Colonic mucosa (tissue), 4 donors: ENCODE measurements around the gene HEBP2. TPM values are rescaled to one million over a fixed set of nuclear protein-coding genes. Genes with fewer than 3 reads are reported as not detected.

ENCODE experiments used
- DNase-seq: peaks from one replicate; pipeline ENCODE4 v3.0.0-alpha.2; 2020
- H3K27ac ChIP-seq: fragments of 200-600 bp; one replicate; pipeline ENCODE4 v1.8.0; 2021
- H3K27me3 ChIP-seq: fragments of 200-600 bp; one replicate; pipeline ENCODE4 v1.8.0; 2021
- H3K36me3 ChIP-seq: fragments of 200-600 bp; one replicate; pipeline ENCODE4 v1.8.0; 2021
- H3K4me1 ChIP-seq: fragments of 200-600 bp; one replicate; pipeline ENCODE4 v1.8.0; 2021; ENCODE audit warnings: mild to moderate bottlenecking
- H3K4me3 ChIP-seq: fragments of 200-600 bp; one replicate; pipeline ENCODE4 v1.8.0; 2021
- H3K9ac ChIP-seq, 2 donors: one replicate each; pipeline ENCODE4 v1.7.0; 2013; ENCODE audit warnings: control low read depth in 2 of 2, low read depth in 2 of 2, low read length in 2 of 2
- H3K9me3 ChIP-seq: fragments of 200-600 bp; one replicate; pipeline ENCODE4 v1.8.0; 2021
- CTCF ChIP-seq: fragments of 200-600 bp; IDR thresholded peaks from one replicate; pipeline ENCODE4 v1.8.0; 2022; ENCODE audit warnings: antibody characterized with exemption, mild to moderate bottlenecking
- intact Hi-C: fragments of 100-400 bp; cut with DNase I; formaldehyde crosslinking; loops from one replicate; pipeline ENCODE4 v1.14.1; 2022
- total RNA-seq, 2 donors: library from RNA; stranded (reverse); fragmentation: NEBNext Ultra II Directional in 1 of 2; extraction: Animal tissue kit (Norgen Biotek cat#: 25700) in 1 of 2; gene quantifications; one replicate each; pipeline ENCODE4 v1.2.1, GENCODE V29; 2021
- donor health status: healthy.
- donor health status: DM: no; HTN: no; CAD: no.
- donor health status: DM: no; HTN: no; CAD: no.

The HEBP2 gene
- total RNA-seq, 2 donors from 2014 or later: 82.3 to 93.6 TPM

- Histone ChIP-seq H3K36me3 (no peaks in the 10 kb centered on the region), H3K9me3 (no peaks in the 10 kb centered on the region), H3K4me1 (no peaks in the 10 kb centered on the region), H3K27me3 (no peaks in the 10 kb centered on the region), H3K4me3 (no peak overlapping the region), H3K9ac (no peak overlapping the region), H3K27ac (no peak overlapping the region)
- DNase-seq: no peak
- intact Hi-C loops: no loop called here
- no peak for TF ChIP-seq CTCF
Measured at GRCh38 chr6:138371720-138372119, 32.3 kb upstream of the HEBP2 start.

- Histone ChIP-seq H3K27me3 (no peaks in the 10 kb centered on the region), H3K9me3 (no peaks in the 10 kb centered on the region), H3K9ac (no peak overlapping the region), H3K4me1 (no peaks in the 10 kb centered on the region), H3K4me3 (no peak overlapping the region), H3K27ac (no peak overlapping the region), H3K36me3 (no peaks in the 10 kb centered on the region)
- TF ChIP-seq CTCF: no peak
- no peak for DNase-seq
- intact Hi-C loops: no loop called here
Measured at GRCh38 chr6:138372711-138373463, 31.1 kb upstream of the HEBP2 start.

GRCh38 chr6:138374230-138374629 lies 29.8 kb upstream of the HEBP2 start:
- intact Hi-C loops: no loop called here
- no peak overlapping the region for H3K9ac ChIP-seq
- H3K27me3 ChIP-seq: no peaks in the 10 kb centered on the region
- no peak for DNase-seq
- TF ChIP-seq CTCF: no peak
- H3K9me3 ChIP-seq: no peaks in the 10 kb centered on the region
- no peak overlapping the region for H3K4me3 ChIP-seq
- H3K27ac ChIP-seq: no peak overlapping the region
- H3K36me3 ChIP-seq: no peaks in the 10 kb centered on the region
- no peaks in the 10 kb centered on the region for H3K4me1 ChIP-seq

DNA sequence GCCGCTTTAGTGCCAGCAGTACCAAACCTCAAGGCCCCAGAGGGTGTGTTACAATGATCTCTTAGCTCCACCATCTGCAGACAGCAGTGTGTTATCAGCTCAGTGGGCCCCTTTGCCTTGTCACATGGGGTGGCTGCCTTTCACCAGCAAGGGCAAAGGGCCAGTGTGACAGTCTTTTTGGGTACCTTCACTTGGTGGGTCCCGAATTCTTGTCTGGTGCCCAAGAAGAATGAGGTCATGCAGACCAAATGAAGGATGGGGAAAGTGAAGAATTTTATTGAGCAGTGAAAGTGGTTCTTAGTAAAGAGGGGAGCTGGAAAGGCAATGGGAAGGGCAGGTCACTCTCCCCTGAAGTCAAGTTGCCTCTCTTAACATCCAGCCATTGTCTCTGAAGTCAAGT lies 29.2 kb upstream of the HEBP2 start:
- no peaks in the 10 kb centered on the region for H3K4me1 ChIP-seq
- TF ChIP-seq CTCF: no peak
- DNase-seq: no peak
- no peak overlapping the region for H3K4me3 ChIP-seq
- intact Hi-C loops: no loop called here
- no peak overlapping the region for H3K27ac ChIP-seq
- H3K9me3 ChIP-seq: no peaks in the 10 kb centered on the region
- no peak overlapping the region for H3K9ac ChIP-seq
- H3K27me3 ChIP-seq: no peaks in the 10 kb centered on the region
- H3K36me3 ChIP-seq: no peaks in the 10 kb centered on the region

- TF ChIP-seq CTCF: no peak
- no peaks in the 10 kb centered on the region for H3K4me1 ChIP-seq
- no peak overlapping the region for H3K27ac ChIP-seq
- no peak overlapping the region for H3K4me3 ChIP-seq
- no peak for DNase-seq
- no peaks in the 10 kb centered on the region for H3K36me3 ChIP-seq
- no peak overlapping the region for H3K9ac ChIP-seq
- H3K9me3 ChIP-seq: no peaks in the 10 kb centered on the region
- intact Hi-C loops: no loop called here
- H3K27me3 ChIP-seq: no peaks in the 10 kb centered on the region
Measured at GRCh38 chr6:138377042-138377441, 27.0 kb upstream of the HEBP2 start.
